Measurements from ENCODE around the gene MT1A. TPM values are rescaled to one million over a fixed set of nuclear protein-coding genes. Genes with fewer than 3 reads are reported as not detected.

Gene MT1A
- total and polyA plus RNA-seq, 2 experiments from 2014 or later = not detected

- no peak overlapping the region for H3K4me3 ChIP-seq
- H3K36me3 ChIP-seq = no peaks in the 10 kb centered on the region
- H3K4me1 ChIP-seq (ENCODE audit: low read depth) = no peaks in the 10 kb centered on the region
- H3K27ac ChIP-seq = no peak overlapping the region
- no peak for TF ChIP-seq CTCF (IDR thresholded peaks at IDR 0.05; ENCODE audit: low read depth, low read length)
- no peaks in the 10 kb centered on the region for H3K9me3 ChIP-seq (ENCODE audit: low read depth)
- peaks cover 100% of the 10 kb centered on the region for H3K27me3 ChIP-seq
- no peak for DNase-seq (ENCODE audit: low read depth in 1 of 2, low spot score in 1 of 2)
Measured at GRCh38 chr16:56636616-56637413, 1.7 kb upstream of the MT1A start.

GRCh38 chr16:56639045-56639444, 579 bp downstream of the MT1A start:
- Histone ChIP-seq H3K27ac (no peak overlapping the region), H3K27me3 (peaks cover 100% of the 10 kb centered on the region), H3K9me3 (ENCODE audit: low read depth) (no peaks in the 10 kb centered on the region), H3K36me3 (no peaks in the 10 kb centered on the region), H3K4me3 (no peak overlapping the region), H3K4me1 (ENCODE audit: low read depth) (peaks cover 5% of the 10 kb centered on the region)
- no peak for DNase-seq (ENCODE audit: low read depth in 1 of 2, low spot score in 1 of 2)
- TF ChIP-seq CTCF (IDR thresholded peaks at IDR 0.05; ENCODE audit: low read depth, low read length) = no peak

- Histone ChIP-seq H3K27me3 (peaks cover 100% of the 10 kb centered on the region), H3K4me3 (no peak overlapping the region), H3K27ac (no peak overlapping the region), H3K9me3 (ENCODE audit: low read depth) (no peaks in the 10 kb centered on the region), H3K36me3 (no peaks in the 10 kb centered on the region), H3K4me1 (ENCODE audit: low read depth) (peaks cover 5% of the 10 kb centered on the region)
- TF ChIP-seq CTCF (IDR thresholded peaks at IDR 0.05; ENCODE audit: low read depth, low read length) = no peak
- no peak for DNase-seq (ENCODE audit: low read depth in 1 of 2, low spot score in 1 of 2)
Measured at GRCh38 chr16:56640076-56640475, 1.6 kb downstream of the MT1A start.

- no peak for TF ChIP-seq CTCF (IDR thresholded peaks at IDR 0.05; ENCODE audit: low read depth, low read length)
- no peak for DNase-seq (ENCODE audit: low read depth in 1 of 2, low spot score in 1 of 2)
- Histone ChIP-seq H3K27me3 (peaks cover 100% of the 10 kb centered on the region), H3K36me3 (no peaks in the 10 kb centered on the region), H3K9me3 (ENCODE audit: low read depth) (no peaks in the 10 kb centered on the region), H3K27ac (no peak overlapping the region), H3K4me1 (ENCODE audit: low read depth) (peaks cover 5% of the 10 kb centered on the region), H3K4me3 (no peak overlapping the region)
Measured at GRCh38 chr16:56641166-56641565, 2.7 kb downstream of the MT1A start.

GRCh38 chr16:56643080-56643778, 4.8 kb downstream of the MT1A start:
- Histone ChIP-seq H3K27ac (no peak overlapping the region), H3K27me3 (peaks cover 100% of the 10 kb centered on the region), H3K9me3 (ENCODE audit: low read depth) (no peaks in the 10 kb centered on the region), H3K4me1 (ENCODE audit: low read depth) (peaks cover 5% of the 10 kb centered on the region), H3K36me3 (no peaks in the 10 kb centered on the region), H3K4me3 (no peak overlapping the region)
- peak; percentile 39 to 70 for DNase-seq (ENCODE audit: low read depth in 1 of 2, low spot score in 1 of 2)
- TF ChIP-seq CTCF (IDR thresholded peaks at IDR 0.05; ENCODE audit: low read depth, low read length) = peak; percentile 46
